ENCODE measurements around the gene KRTAP10-7.

KRTAP10-7 gene

DNA sequence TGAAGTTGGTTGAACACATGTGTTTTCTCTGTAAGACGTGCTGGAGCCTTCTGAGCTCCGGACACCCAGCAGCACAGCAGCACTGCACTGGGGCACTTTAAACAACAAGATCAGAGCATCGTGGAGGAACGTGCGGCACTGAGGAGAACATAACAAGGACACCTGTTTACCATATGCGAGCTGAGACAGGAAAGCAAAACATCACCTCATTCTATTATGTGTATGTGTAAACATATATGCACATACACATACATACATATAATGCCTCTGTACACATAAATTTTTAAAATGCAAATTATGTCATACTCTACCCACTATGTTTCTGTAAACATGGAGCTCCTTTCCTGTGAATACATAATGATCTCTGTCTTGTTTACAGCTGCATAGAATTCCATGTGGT lies 4.9 kb upstream of the KRTAP10-7 start:
- 0 out of 2 replicates have a peak, but pooled peaks cover 3% of the 10 kb centered on the region for H3K27me3 ChIP-seq (ENCODE audit: control insufficient read depth, low read length)
- no peaks in the 10 kb centered on the region for H3K4me1 ChIP-seq (ENCODE audit: control insufficient read depth, low read length)
- no peak overlapping the region for H3K27ac ChIP-seq (ENCODE audit: low read depth, low read length)
- no peak overlapping the region for H3K4me3 ChIP-seq (ENCODE audit: low read length)
- no peaks in the 10 kb centered on the region for H3K9me2 ChIP-seq (replicated peaks; ENCODE audit: control insufficient read depth, low read length)
- H3K9me3 ChIP-seq (ENCODE audit: control insufficient read depth, insufficient read depth, low read length): no peaks in the 10 kb centered on the region
- H3F3A ChIP-seq (ENCODE audit: control insufficient read depth, insufficient read depth): no peaks in the 10 kb centered on the region
- H3K4me2 ChIP-seq (ENCODE audit: low read length): no peak overlapping the region
- H3K79me2 ChIP-seq (ENCODE audit: control insufficient read depth, low read length): no peaks in the 10 kb centered on the region
- no peaks in the 10 kb centered on the region for H3K36me3 ChIP-seq (ENCODE audit: control insufficient read depth, low read length)
- TF ChIP-seq CTCF (IDR thresholded peaks at IDR 0.05; ENCODE audit: low read depth, low read length, poor library complexity, severe bottlenecking) (no peak), EZH2phosphoT487 (IDR thresholded peaks at IDR 0.05; ENCODE audit: borderline replicate concordance, low read length) (no peak)
- H4K20me1 ChIP-seq (ENCODE audit: control insufficient read depth, insufficient read depth, low read depth, low read length): no peaks in the 10 kb centered on the region

- Histone ChIP-seq H3K4me3 (ENCODE audit: low read length) (no peak overlapping the region), H3F3A (ENCODE audit: control insufficient read depth, insufficient read depth) (no peaks in the 10 kb centered on the region), H3K36me3 (ENCODE audit: control insufficient read depth, low read length) (no peaks in the 10 kb centered on the region), H3K27ac (ENCODE audit: low read depth, low read length) (no peak overlapping the region), H3K79me2 (ENCODE audit: control insufficient read depth, low read length) (no peaks in the 10 kb centered on the region), H3K27me3 (ENCODE audit: control insufficient read depth, low read length) (0 out of 2 replicates have a peak, but pooled peaks cover 3% of the 10 kb centered on the region), H3K9me3 (ENCODE audit: control insufficient read depth, insufficient read depth, low read length) (no peaks in the 10 kb centered on the region), H3K4me1 (ENCODE audit: control insufficient read depth, low read length) (no peaks in the 10 kb centered on the region), H3K4me2 (ENCODE audit: low read length) (no peak overlapping the region), H3K9me2 (replicated peaks; ENCODE audit: control insufficient read depth, low read length) (no peaks in the 10 kb centered on the region), H4K20me1 (ENCODE audit: control insufficient read depth, insufficient read depth, low read depth, low read length) (no peaks in the 10 kb centered on the region)
- TF ChIP-seq CTCF (IDR thresholded peaks at IDR 0.05; ENCODE audit: low read depth, low read length, poor library complexity, severe bottlenecking): no peak
- no peak for TF ChIP-seq EZH2phosphoT487 (IDR thresholded peaks at IDR 0.05; ENCODE audit: borderline replicate concordance, low read length)
Observed at GRCh38 chr21:44596068-44596725, 4.2 kb upstream of the KRTAP10-7 start.

GRCh38 chr21:44598061-44598460 lies 2.3 kb upstream of the KRTAP10-7 start:
- H3K4me1 ChIP-seq (ENCODE audit: control insufficient read depth, low read length): no peaks in the 10 kb centered on the region
- no peak overlapping the region for H3K27ac ChIP-seq (ENCODE audit: low read depth, low read length)
- no peaks in the 10 kb centered on the region for H3K9me3 ChIP-seq (ENCODE audit: control insufficient read depth, insufficient read depth, low read length)
- no peak overlapping the region for H3K4me3 ChIP-seq (ENCODE audit: low read length)
- no peaks in the 10 kb centered on the region for H3K36me3 ChIP-seq (ENCODE audit: control insufficient read depth, low read length)
- no peaks in the 10 kb centered on the region for H4K20me1 ChIP-seq (ENCODE audit: control insufficient read depth, insufficient read depth, low read depth, low read length)
- no peaks in the 10 kb centered on the region for H3K79me2 ChIP-seq (ENCODE audit: control insufficient read depth, low read length)
- 0 out of 2 replicates have a peak, but pooled peaks cover 3% of the 10 kb centered on the region for H3K27me3 ChIP-seq (ENCODE audit: control insufficient read depth, low read length)
- TF ChIP-seq CTCF (IDR thresholded peaks at IDR 0.05; ENCODE audit: low read depth, low read length, poor library complexity, severe bottlenecking) (no peak), EZH2phosphoT487 (IDR thresholded peaks at IDR 0.05; ENCODE audit: borderline replicate concordance, low read length) (no peak)
- H3K4me2 ChIP-seq (ENCODE audit: low read length): no peak overlapping the region
- H3F3A ChIP-seq (ENCODE audit: control insufficient read depth, insufficient read depth): no peaks in the 10 kb centered on the region
- H3K9me2 ChIP-seq (replicated peaks; ENCODE audit: control insufficient read depth, low read length): no peaks in the 10 kb centered on the region
